HepG2 (cell line): Measurements from ENCODE around the gene CALML6. TPM values are rescaled to one million over a fixed set of nuclear protein-coding genes. Genes with fewer than 3 reads are reported as not detected.

Experiments
- CHCHD3 ChIP-seq: sonication (generic); formaldehyde crosslinking; IDR thresholded peaks from 2 replicates; pipeline ENCODE4 v1.8.0; 2022; ENCODE audit warnings: mild to moderate bottlenecking, missing genetic modification reagents, moderate library complexity
- FOSL1 ChIP-seq: sonication (generic); formaldehyde crosslinking; IDR thresholded peaks from 2 replicates; pipeline ENCODE4 v1.9.0; 2021; ENCODE audit warnings: missing genetic modification reagents, borderline replicate concordance
- HOXA9 ChIP-seq: sonication (generic); formaldehyde crosslinking; IDR thresholded peaks from 2 replicates; pipeline ENCODE4 v1.8.1; 2022; ENCODE audit warnings: missing genetic modification reagents, mild to moderate bottlenecking, moderate library complexity, borderline replicate concordance
- IKZF5 ChIP-seq: IDR thresholded peaks from 2 replicates; pipeline ENCODE4 v1.6.1; 2018; ENCODE audit warnings: missing genetic modification reagents, mild to moderate bottlenecking, missing compliant biosample characterization
- KDM2A ChIP-seq: sonication (generic); formaldehyde crosslinking; IDR thresholded peaks from 2 replicates; pipeline ENCODE4 v1.4.0; 2020; ENCODE audit warnings: low read depth, missing genetic modification reagents, borderline replicate concordance
- MAFK ChIP-seq, 2 experiments: IDR thresholded peaks in 1 of 2; conservative IDR thresholded peaks in 1 of 2; 2 replicates each; pipeline ENCODE4 v1.6.1; 2011; ENCODE audit warnings: improper control_type of control experiment in 2 of 2, low read length in 2 of 2
- NCOA2 ChIP-seq: sonication (generic); formaldehyde crosslinking; IDR thresholded peaks from 2 replicates; pipeline ENCODE4 v1.8.0; 2022; ENCODE audit warnings: inconsistent platforms
- PHF20 ChIP-seq: sonication (generic); formaldehyde crosslinking; IDR thresholded peaks from 2 replicates; pipeline ENCODE4 v1.5.0; 2020; ENCODE audit warnings: mild to moderate bottlenecking, missing genetic modification reagents
- PRPF4 ChIP-seq: fragments of 200-400 bp; formaldehyde crosslinking; IDR thresholded peaks from 2 replicates; pipeline ENCODE4 v1.6.1; 2016; ENCODE audit warnings: low read length, low read depth; ENCODE audit not compliant: poor library complexity, severe bottlenecking
- RAD51 ChIP-seq: fragments of 450-650 bp; IDR thresholded peaks from 2 replicates; pipeline ENCODE4 v1.6.1; 2016; ENCODE audit warnings: borderline replicate concordance
- SMAD9 ChIP-seq: sonication (generic); formaldehyde crosslinking; IDR thresholded peaks from 2 replicates; pipeline ENCODE4 v1.5.1; 2020; ENCODE audit warnings: mild to moderate bottlenecking, missing genetic modification reagents
- SOX13 ChIP-seq, 3 experiments: fragments of 450-650 bp in 1 of 3; sonication (generic) in 1 of 3; formaldehyde crosslinking in 1 of 3; IDR thresholded peaks in 2 of 3; conservative IDR thresholded peaks in 1 of 3; 2 replicates each; pipeline versions ENCODE4 v1.5.0 to v1.6.1; 2016 to 2020; ENCODE audit warnings: antibody characterized with exemption in 1 of 3, mild to moderate bottlenecking in 1 of 3, missing compliant biosample characterization in 1 of 3, missing genetic modification reagents in 1 of 3, moderate library complexity in 1 of 3
- SOX6 ChIP-seq, 2 experiments: fragments of 450-650 bp in 1 of 2; sonication (generic) in 1 of 2; formaldehyde crosslinking in 1 of 2; IDR thresholded peaks; 2 replicates each; pipeline versions ENCODE4 v1.4.0 to v1.6.1; 2017 to 2020; ENCODE audit warnings: antibody characterized with exemption in 1 of 2, mild to moderate bottlenecking in 1 of 2, missing genetic modification reagents in 1 of 2
- THAP11 ChIP-seq: IDR thresholded peaks from 2 replicates; pipeline ENCODE4 v1.6.1; 2016; ENCODE audit warnings: missing biosample characterization, missing genetic modification reagents
- YEATS2 ChIP-seq: sonication (generic); formaldehyde crosslinking; IDR thresholded peaks from 2 replicates; pipeline ENCODE4 v1.4.0; 2020; ENCODE audit warnings: missing genetic modification reagents, borderline replicate concordance
- YY1 ChIP-seq: IDR thresholded peaks from 2 replicates; pipeline ENCODE4 v1.6.1; 2011; ENCODE audit warnings: low read length, low read depth, moderate library complexity, mild to moderate bottlenecking; ENCODE audit not compliant: insufficient read depth, insufficient replicate concordance
- ZBTB39 ChIP-seq: sonication (generic); formaldehyde crosslinking; IDR thresholded peaks from 2 replicates; pipeline ENCODE4 v1.5.0; 2020; ENCODE audit warnings: missing genetic modification reagents
- ZKSCAN8 ChIP-seq: IDR thresholded peaks from 2 replicates; pipeline ENCODE4 v1.6.1; 2016; ENCODE audit warnings: borderline replicate concordance, missing genetic modification reagents, missing compliant biosample characterization
- polyA plus RNA-seq, 8 experiments: library from polyadenylated mRNA; depleted of rRNA in 3 of 8; stranded (reverse) in 7 of 8; unstranded in 1 of 8; fragments of >200 nt; fragmentation: Illumina TruSeq in 4 of 8; extraction: Trizol in 4 of 8; gene quantifications; 2 replicates each; pipeline versions ENCODE4 v1.2.1 to v1.2.3, GENCODE V29; 2011 to 2016; ENCODE audit warnings: low read depth in 4 of 8, missing spikeins in 1 of 8, mixed read lengths in 1 of 8; ENCODE audit not compliant: insufficient read depth in 1 of 8
- total RNA-seq, 5 experiments: library from RNA; depleted of rRNA; stranded (reverse); fragments of >200 nt; fragmentation: Illumina TruSeq; extraction: Trizol; gene quantifications; 2 replicates each; pipeline ENCODE4 v1.2.3, GENCODE V29; 2016; ENCODE audit warnings: low read depth in 1 of 5
- TF ChIP-seq, protein P1 (sequence below): sonication (generic); formaldehyde crosslinking; IDR thresholded peaks from 2 replicates; pipeline ENCODE4; 2020; ENCODE audit warnings: missing genetic modification reagents, mild to moderate bottlenecking, borderline replicate concordance

The CALML6 gene
- total and polyA plus RNA-seq, 2 of the 13 experiments (the other 11 are each of a cell fraction or from before 2014, with no cell fraction given) = 0.11 to 0.12 TPM

DNA sequence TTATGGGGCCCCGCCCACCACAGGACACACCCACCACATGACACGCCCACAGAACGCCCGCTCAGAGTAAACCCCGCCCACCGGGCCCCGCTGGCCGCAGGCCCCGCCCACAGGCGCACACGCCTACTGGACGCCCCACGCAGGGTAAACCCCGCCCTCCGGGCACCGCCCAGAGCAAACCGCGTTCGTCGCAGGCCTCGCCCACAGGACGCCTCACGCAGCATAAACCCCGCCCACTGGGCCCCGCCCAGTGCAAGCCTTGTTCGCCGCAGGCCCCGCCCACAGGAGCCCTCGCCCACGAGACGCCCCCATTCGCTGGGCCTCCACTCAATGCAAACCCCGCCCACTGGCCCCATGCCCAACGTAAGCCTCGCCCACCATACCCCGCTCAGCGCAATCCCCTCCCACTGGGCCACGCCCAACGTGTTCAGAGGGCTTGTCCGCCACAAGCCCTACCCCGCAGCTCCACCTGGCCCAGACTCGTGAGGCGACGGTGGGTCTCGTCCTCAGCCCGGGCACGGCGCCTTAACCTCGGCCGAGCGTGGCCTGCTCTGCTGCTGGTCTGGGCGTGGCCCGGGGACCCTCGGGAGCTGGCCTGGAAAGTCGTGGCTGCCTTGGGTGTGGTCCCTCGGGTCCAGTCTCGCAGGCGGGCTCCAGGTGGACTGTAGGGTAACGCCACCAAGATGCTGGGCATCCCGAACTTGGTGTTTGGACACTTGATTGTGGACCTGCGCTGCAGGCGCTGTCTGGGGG is 4.4 kb downstream of the CALML6 start (continued):
- TF ChIP-seq PHF20 (CRISPR knock-in tag) (no peak; the same call in 1 of the 2 replicates), IKZF5 (no peak; the same call in 1 of the 2 replicates), HOXA9 (CRISPR knock-in tag) (no peak), FOSL1 (CRISPR knock-in tag) (no peak), THAP11 (CRISPR knock-in tag) (no peak; the same call in 1 of the 2 replicates), RAD51 (no peak), SOX6 (IDR thresholded peaks at IDR 0.05) (no peak), SOX6 (CRISPR knock-in tag; IDR thresholded peaks at IDR 0.05) (peak; percentile 59), ZBTB39 (no peak), SOX13 (IDR thresholded peaks at IDR 0.05) (no peak), SOX13 (CRISPR knock-in tag; conservative IDR thresholded peaks at IDR 0.05 in 1 of 2, IDR thresholded peaks at IDR 0.05 in 1 of 2) (no peak; a peak in 1 of 4 replicates), CHCHD3 (CRISPR knock-in tag) (no peak), YEATS2 (no peak), MAFK (conservative IDR thresholded peaks at IDR 0.05 in 1 of 2, IDR thresholded peaks at IDR 0.05 in 1 of 2; ENCODE audit: low read length in 2 of 2) (no peak), PRPF4 (no peak), ZKSCAN8 (CRISPR knock-in tag) (no peak), KDM2A (CRISPR knock-in tag) (no peak; the same call in 1 of the 2 replicates), SMAD9 (CRISPR knock-in tag) (no peak), NCOA2 (CRISPR knock-in tag) (peak; percentile 20; the same call in 1 of the 2 replicates), YY1 (peak; percentile 18)
- TF ChIP-seq, protein P1, sequence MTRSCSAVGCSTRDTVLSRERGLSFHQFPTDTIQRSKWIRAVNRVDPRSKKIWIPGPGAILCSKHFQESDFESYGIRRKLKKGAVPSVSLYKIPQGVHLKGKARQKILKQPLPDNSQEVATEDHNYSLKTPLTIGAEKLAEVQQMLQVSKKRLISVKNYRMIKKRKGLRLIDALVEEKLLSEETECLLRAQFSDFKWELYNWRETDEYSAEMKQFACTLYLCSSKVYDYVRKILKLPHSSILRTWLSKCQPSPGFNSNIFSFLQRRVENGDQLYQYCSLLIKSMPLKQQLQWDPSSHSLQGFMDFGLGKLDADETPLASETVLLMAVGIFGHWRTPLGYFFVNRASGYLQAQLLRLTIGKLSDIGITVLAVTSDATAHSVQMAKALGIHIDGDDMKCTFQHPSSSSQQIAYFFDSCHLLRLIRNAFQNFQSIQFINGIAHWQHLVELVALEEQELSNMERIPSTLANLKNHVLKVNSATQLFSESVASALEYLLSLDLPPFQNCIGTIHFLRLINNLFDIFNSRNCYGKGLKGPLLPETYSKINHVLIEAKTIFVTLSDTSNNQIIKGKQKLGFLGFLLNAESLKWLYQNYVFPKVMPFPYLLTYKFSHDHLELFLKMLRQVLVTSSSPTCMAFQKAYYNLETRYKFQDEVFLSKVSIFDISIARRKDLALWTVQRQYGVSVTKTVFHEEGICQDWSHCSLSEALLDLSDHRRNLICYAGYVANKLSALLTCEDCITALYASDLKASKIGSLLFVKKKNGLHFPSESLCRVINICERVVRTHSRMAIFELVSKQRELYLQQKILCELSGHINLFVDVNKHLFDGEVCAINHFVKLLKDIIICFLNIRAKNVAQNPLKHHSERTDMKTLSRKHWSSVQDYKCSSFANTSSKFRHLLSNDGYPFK (CRISPR knock-in tag) = no peak; the same call in 1 of the 2 replicates
